Measurements from ENCODE around the gene ATOH7. TPM values are rescaled to one million over a fixed set of nuclear protein-coding genes. Genes with fewer than 3 reads are reported as not detected.

Gene ATOH7
- polyA plus RNA-seq, 4 donors = 0.30 to 3.0 (median 1.2) TPM

GRCh38 chr10:68231106-68231816, 652 bp downstream of the ATOH7 start:
- Histone ChIP-seq H3K27me3 (ENCODE audit: control insufficient read depth in 3 of 3, insufficient read depth in 3 of 3, low read length in 3 of 3) (peaks cover 0 to 5% (median 0%) of the 10 kb centered on the region in 3 donors), H3K36me3 (ENCODE audit: control insufficient read depth in 3 of 3, insufficient read depth in 2 of 3, low read depth in 1 of 3, low read length in 3 of 3) (no peaks in the 10 kb centered on the region), H3K9me3 (ENCODE audit: control insufficient read depth in 2 of 2, insufficient read depth in 1 of 2, low read depth in 1 of 2, low read length in 1 of 2) (no peaks in the 10 kb centered on the region), H3K4me1 (ENCODE audit: control insufficient read depth in 3 of 3, insufficient read depth in 2 of 3, low read depth in 1 of 3, low read length in 2 of 3) (peaks cover 0 to 6% (median 0%) of the 10 kb centered on the region in 3 donors), H3K27ac (ENCODE audit: low read depth in 1 of 3, low read length in 2 of 3) (peak overlapping the region in 2 of 3 donors; percentile 52 to 70), H3K4me3 (ENCODE audit: low read depth in 1 of 3, low read length in 3 of 3) (peak overlapping the region; percentile 39 to 61 (median 55))
- DNase-seq (peak; percentile 45 to 88), FAIRE-seq (no peak)
- WGBS, 3 donors = 0 to 1% (median 1%) methylated on average over 74 to 81 of the region's 81 CpGs

- no peaks in the 10 kb centered on the region for H3K36me3 ChIP-seq (ENCODE audit: control insufficient read depth in 3 of 3, insufficient read depth in 2 of 3, low read depth in 1 of 3, low read length in 3 of 3)
- DNase-seq = no peak
- H3K27me3 ChIP-seq (ENCODE audit: control insufficient read depth in 3 of 3, insufficient read depth in 3 of 3, low read length in 3 of 3) = peaks cover 0 to 5% (median 0%) of the 10 kb centered on the region in 3 donors
- peaks cover 0 to 6% (median 0%) of the 10 kb centered on the region in 3 donors for H3K4me1 ChIP-seq (ENCODE audit: control insufficient read depth in 3 of 3, insufficient read depth in 2 of 3, low read depth in 1 of 3, low read length in 2 of 3)
- no peak overlapping the region for H3K4me3 ChIP-seq (ENCODE audit: low read depth in 1 of 3, low read length in 3 of 3)
- no peaks in the 10 kb centered on the region for H3K9me3 ChIP-seq (ENCODE audit: control insufficient read depth in 2 of 2, insufficient read depth in 1 of 2, low read depth in 1 of 2, low read length in 1 of 2)
- FAIRE-seq = no peak
- no peak overlapping the region for H3K27ac ChIP-seq (ENCODE audit: low read depth in 1 of 3, low read length in 2 of 3)
- 70 to 81% (median 73%) methylated on average over 5 of the region's 5 CpGs for WGBS, 3 donors
Measured at GRCh38 chr10:68230268-68230667, 1.6 kb downstream of the ATOH7 start.

- H3K36me3 ChIP-seq (ENCODE audit: control insufficient read depth in 3 of 3, insufficient read depth in 2 of 3, low read depth in 1 of 3, low read length in 3 of 3) = no peaks in the 10 kb centered on the region
- H3K4me1 ChIP-seq (ENCODE audit: control insufficient read depth in 3 of 3, insufficient read depth in 2 of 3, low read depth in 1 of 3, low read length in 2 of 3) = no peaks in the 10 kb centered on the region
- peaks cover 0 to 5% (median 0%) of the 10 kb centered on the region in 3 donors for H3K27me3 ChIP-seq (ENCODE audit: control insufficient read depth in 3 of 3, insufficient read depth in 3 of 3, low read length in 3 of 3)
- H3K27ac ChIP-seq (ENCODE audit: low read depth in 1 of 3, low read length in 2 of 3) = no peak overlapping the region
- H3K9me3 ChIP-seq (ENCODE audit: control insufficient read depth in 2 of 2, insufficient read depth in 1 of 2, low read depth in 1 of 2, low read length in 1 of 2) = no peaks in the 10 kb centered on the region
- DNase-seq (no peak), FAIRE-seq (no peak)
- no peak overlapping the region for H3K4me3 ChIP-seq (ENCODE audit: low read depth in 1 of 3, low read length in 3 of 3)
Measured at GRCh38 chr10:68224810-68225209, 7.1 kb downstream of the ATOH7 start.

- no peaks in the 10 kb centered on the region for H3K27me3 ChIP-seq (ENCODE audit: control insufficient read depth in 3 of 3, insufficient read depth in 3 of 3, low read length in 3 of 3)
- peak; percentile 25 to 37 for DNase-seq
- H3K4me1 ChIP-seq (ENCODE audit: control insufficient read depth in 3 of 3, insufficient read depth in 2 of 3, low read depth in 1 of 3, low read length in 2 of 3) = no peaks in the 10 kb centered on the region
- FAIRE-seq = no peak
- no peaks in the 10 kb centered on the region for H3K9me3 ChIP-seq (ENCODE audit: control insufficient read depth in 2 of 2, insufficient read depth in 1 of 2, low read depth in 1 of 2, low read length in 1 of 2)
- H3K27ac ChIP-seq (ENCODE audit: low read depth in 1 of 3, low read length in 2 of 3) = no peak overlapping the region
- H3K36me3 ChIP-seq (ENCODE audit: control insufficient read depth in 3 of 3, insufficient read depth in 2 of 3, low read depth in 1 of 3, low read length in 3 of 3) = no peaks in the 10 kb centered on the region
- WGBS, 3 donors = 66 to 78% (median 73%) methylated on average over 3 of the region's 3 CpGs
- H3K4me3 ChIP-seq (ENCODE audit: low read depth in 1 of 3, low read length in 3 of 3) = no peak overlapping the region
Measured at GRCh38 chr10:68223535-68224165, 8.3 kb downstream of the ATOH7 start.

- no peak for FAIRE-seq
- H3K27ac ChIP-seq (ENCODE audit: low read depth in 1 of 3, low read length in 2 of 3) = no peak overlapping the region
- no peak overlapping the region for H3K4me3 ChIP-seq (ENCODE audit: low read depth in 1 of 3, low read length in 3 of 3)
Measured at GRCh38 chr10:68222391-68222790, 9.5 kb downstream of the ATOH7 start.

GRCh38 chr10:68221196-68221595, 10.7 kb downstream of the ATOH7 start:
- no peaks in the 10 kb centered on the region for H3K4me1 ChIP-seq (ENCODE audit: control insufficient read depth in 3 of 3, insufficient read depth in 2 of 3, low read depth in 1 of 3, low read length in 2 of 3)
- DNase-seq (no peak), FAIRE-seq (no peak)
- H3K9me3 ChIP-seq (ENCODE audit: control insufficient read depth in 2 of 2, insufficient read depth in 1 of 2, low read depth in 1 of 2, low read length in 1 of 2) = no peaks in the 10 kb centered on the region
- H3K4me3 ChIP-seq (ENCODE audit: low read depth in 1 of 3, low read length in 3 of 3) = no peak overlapping the region
- H3K27ac ChIP-seq (ENCODE audit: low read depth in 1 of 3, low read length in 2 of 3) = no peak overlapping the region
- H3K27me3 ChIP-seq (ENCODE audit: control insufficient read depth in 3 of 3, insufficient read depth in 3 of 3, low read length in 3 of 3) = no peaks in the 10 kb centered on the region
- H3K36me3 ChIP-seq (ENCODE audit: control insufficient read depth in 3 of 3, insufficient read depth in 2 of 3, low read depth in 1 of 3, low read length in 3 of 3) = no peaks in the 10 kb centered on the region

More at GRCh38 chr10:68222391-68222790, 9.5 kb downstream of the ATOH7 start:
- 69 to 88% (median 82%) methylated on average over 2 of the region's 2 CpGs for WGBS, 3 donors
- no peaks in the 10 kb centered on the region for H3K36me3 ChIP-seq (ENCODE audit: control insufficient read depth in 3 of 3, insufficient read depth in 2 of 3, low read depth in 1 of 3, low read length in 3 of 3)
- no peak for DNase-seq
- H3K4me1 ChIP-seq (ENCODE audit: control insufficient read depth in 3 of 3, insufficient read depth in 2 of 3, low read depth in 1 of 3, low read length in 2 of 3) = no peaks in the 10 kb centered on the region
- H3K27me3 ChIP-seq (ENCODE audit: control insufficient read depth in 3 of 3, insufficient read depth in 3 of 3, low read length in 3 of 3) = no peaks in the 10 kb centered on the region
- no peaks in the 10 kb centered on the region for H3K9me3 ChIP-seq (ENCODE audit: control insufficient read depth in 2 of 2, insufficient read depth in 1 of 2, low read depth in 1 of 2, low read length in 1 of 2)

- DNase-seq (no peak), FAIRE-seq (no peak)
- Histone ChIP-seq H3K4me1 (ENCODE audit: control insufficient read depth in 3 of 3, insufficient read depth in 2 of 3, low read depth in 1 of 3, low read length in 2 of 3) (no peaks in the 10 kb centered on the region), H3K27ac (ENCODE audit: low read depth in 1 of 3, low read length in 2 of 3) (no peak overlapping the region), H3K36me3 (ENCODE audit: control insufficient read depth in 3 of 3, insufficient read depth in 2 of 3, low read depth in 1 of 3, low read length in 3 of 3) (no peaks in the 10 kb centered on the region), H3K4me3 (ENCODE audit: low read depth in 1 of 3, low read length in 3 of 3) (no peak overlapping the region), H3K9me3 (ENCODE audit: control insufficient read depth in 2 of 2, insufficient read depth in 1 of 2, low read depth in 1 of 2, low read length in 1 of 2) (no peaks in the 10 kb centered on the region), H3K27me3 (ENCODE audit: control insufficient read depth in 3 of 3, insufficient read depth in 3 of 3, low read length in 3 of 3) (no peaks in the 10 kb centered on the region)
- WGBS, 3 donors = 55 to 75% (median 60%) methylated on average over 4 of the region's 4 CpGs
Measured at GRCh38 chr10:68218786-68219185, 13.1 kb downstream of the ATOH7 start.

GRCh38 chr10:68212721-68213352, 19.1 kb downstream of the ATOH7 start:
- Histone ChIP-seq H3K36me3 (ENCODE audit: control insufficient read depth in 3 of 3, insufficient read depth in 2 of 3, low read depth in 1 of 3, low read length in 3 of 3) (no peaks in the 10 kb centered on the region), H3K27me3 (ENCODE audit: control insufficient read depth in 3 of 3, insufficient read depth in 3 of 3, low read length in 3 of 3) (no peaks in the 10 kb centered on the region), H3K9me3 (ENCODE audit: control insufficient read depth in 2 of 2, insufficient read depth in 1 of 2, low read depth in 1 of 2, low read length in 1 of 2) (no peaks in the 10 kb centered on the region), H3K4me1 (ENCODE audit: control insufficient read depth in 3 of 3, insufficient read depth in 2 of 3, low read depth in 1 of 3, low read length in 2 of 3) (no peaks in the 10 kb centered on the region), H3K27ac (ENCODE audit: low read depth in 1 of 3, low read length in 2 of 3) (no peak overlapping the region), H3K4me3 (ENCODE audit: low read depth in 1 of 3, low read length in 3 of 3) (no peak overlapping the region)
- WGBS, 3 donors = 53 to 56% (median 53%) methylated on average over 8 of the region's 8 CpGs
- DNase-seq = peak; percentile 27 to 45
- no peak for FAIRE-seq

Measured in small intestine (tissue), 7 donors.